H1 (cell line): ENCODE results near the gene CDC42EP5. TPM values are rescaled to one million over a fixed set of nuclear protein-coding genes. Genes with fewer than 3 reads are reported as not detected.
"Not testable (repeated sequence)": the region's sequence is repeated elsewhere in the genome, so short reads cannot be mapped to it uniquely, and the experiment has no call there.

Source experiments
- CTCF ChIA-PET: fragments of 300-600 bp; sonication (Branson Sonifier 250); formaldehyde crosslinking; loops from one replicate; lab custom pipeline; 2021; ENCODE audit not compliant: partially characterized antibody; lab: Charles Lee
- POLR2A ChIA-PET: fragments of 300-600 bp; sonication (Branson Sonifier 250); formaldehyde crosslinking; loops from one replicate; lab custom pipeline; 2021; ENCODE audit warnings: inconsistent platforms; ENCODE audit not compliant: partially characterized antibody; lab: Charles Lee
- DNase-seq, 2 experiments: peaks; one replicate each; pipeline versions ENCODE4 v3.0.0 to v3.0.0-alpha.2; 2010 to 2022; ENCODE audit warnings: low spot score in 2 of 2, low read depth in 1 of 2, mixed read lengths in 1 of 2
- FAIRE-seq: peaks from 2 replicates; lab custom pipeline; 2011; peaks lifted over from hg19 to GRCh38; lab: Jason Lieb, UNC
- H2AFZ ChIP-seq: 2 replicates; pipeline ENCODE4 v1.8.1; 2012; ENCODE audit warnings: low read length, inconsistent platforms
- H2AK5ac ChIP-seq: 2 replicates; pipeline ENCODE4 v1.6.1; 2013; ENCODE audit warnings: low read depth, low read length
- H2BK120ac ChIP-seq: replicated peaks from 2 replicates; pipeline ENCODE3; 2013; ENCODE audit warnings: low read depth, low read length, inconsistent platforms
- H2BK12ac ChIP-seq: 2 replicates; pipeline ENCODE4 v1.6.1; 2013; ENCODE audit warnings: low read depth, low read length
- H2BK15ac ChIP-seq: 2 replicates; pipeline ENCODE4 v1.6.1; 2013; ENCODE audit warnings: low read length
- H2BK20ac ChIP-seq: 2 replicates; pipeline ENCODE4 v1.6.1; 2013; ENCODE audit warnings: low read length
- H2BK5ac ChIP-seq: 2 replicates; pipeline ENCODE4 v1.6.1; 2013; ENCODE audit warnings: low read depth, low read length
- H3K14ac ChIP-seq: 2 replicates; pipeline ENCODE4 v1.6.1; 2013; ENCODE audit warnings: inconsistent platforms; ENCODE audit not compliant: insufficient read length
- H3K18ac ChIP-seq: 2 replicates; pipeline ENCODE4 v1.6.1; 2013; ENCODE audit warnings: low read length; ENCODE audit errors: extremely low read depth
- H3K23ac ChIP-seq: 2 replicates; pipeline ENCODE4 v1.6.1; 2013; ENCODE audit warnings: inconsistent platforms; ENCODE audit not compliant: insufficient read length
- H3K23me2 ChIP-seq: 2 replicates; pipeline ENCODE4 v1.6.1; 2013; ENCODE audit warnings: low read depth, low read length
- H3K27ac ChIP-seq: 2 replicates; pipeline ENCODE4 v1.6.1; 2011; ENCODE audit warnings: low read depth, low read length, inconsistent platforms
- H3K27me3 ChIP-seq, 4 experiments: replicated peaks in 1 of 4; 1 replicate in 1 of 4; 2 replicates in 3 of 4; pipeline versions ENCODE4 v1.6.1 to v1.8.1; 2011 to 2013; ENCODE audit warnings: low read length in 3 of 4, mild to moderate bottlenecking in 3 of 4, inconsistent platforms in 2 of 4, mixed read lengths in 2 of 4, moderate library complexity in 1 of 4; ENCODE audit not compliant: control insufficient read depth in 3 of 4, insufficient read depth in 3 of 4; ENCODE audit errors: extremely low read depth in 1 of 4
- H3K36me3 ChIP-seq, 4 experiments: 2 replicates each; pipeline versions ENCODE4 v1.6.1 to v1.8.1; 2011 to 2013; ENCODE audit warnings: mild to moderate bottlenecking in 4 of 4, low read length in 3 of 4, moderate library complexity in 2 of 4, control low read depth in 1 of 4, inconsistent platforms in 1 of 4; ENCODE audit not compliant: insufficient read depth in 4 of 4, control insufficient read depth in 2 of 4
- H3K4ac ChIP-seq: replicated peaks from 2 replicates; pipeline ENCODE3; 2013; ENCODE audit warnings: low read length, low read depth, mixed read lengths, inconsistent platforms; ENCODE audit not compliant: insufficient read length
- H3K4me1 ChIP-seq, 4 experiments: replicated peaks in 1 of 4; 1 replicate in 1 of 4; 2 replicates in 3 of 4; pipeline versions ENCODE4 v1.6.1 to v1.8.1; 2011 to 2013; ENCODE audit warnings: low read length in 3 of 4, inconsistent platforms in 2 of 4, mixed read lengths in 1 of 4; ENCODE audit not compliant: insufficient read depth in 4 of 4, control insufficient read depth in 3 of 4
- H3K4me2 ChIP-seq, 2 experiments: 2 replicates each; pipeline versions ENCODE4 v1.6.1 to v1.8.1; 2011 to 2013; ENCODE audit warnings: low read depth in 2 of 2, low read length in 2 of 2, control low read depth in 1 of 2, inconsistent platforms in 1 of 2, mild to moderate bottlenecking in 1 of 2; ENCODE audit not compliant: insufficient read depth in 1 of 2
- H3K4me3 ChIP-seq, 4 experiments: fragments of 200-600, 300-600 bp in 1 of 4; sonication (generic), shearing (Covaris generic), sonication (Bioruptor Twin) in 1 of 4; 2 replicates each; pipeline versions ENCODE4 v1.5.1 to v1.8.1; 2011 to 2016; ENCODE audit warnings: low read length in 4 of 4, low read depth in 3 of 4, control low read depth in 2 of 4, inconsistent platforms in 2 of 4, mild to moderate bottlenecking in 2 of 4, mixed read lengths in 1 of 4, moderate library complexity in 1 of 4; ENCODE audit not compliant: insufficient read depth in 2 of 4; ENCODE audit errors: extremely low read depth in 1 of 4
- H3K56ac ChIP-seq: replicated peaks from 2 replicates; pipeline ENCODE3; 2013; ENCODE audit warnings: low read depth, mild to moderate bottlenecking, mixed read lengths, low read length, inconsistent platforms; ENCODE audit not compliant: insufficient read length
- H3K79me1 ChIP-seq: 2 replicates; pipeline ENCODE4 v1.6.1; 2013; ENCODE audit warnings: low read depth, low read length, control low read depth
- H3K79me2 ChIP-seq, 2 experiments: 2 replicates each; pipeline versions ENCODE4 v1.6.1 to v1.8.1; 2012 to 2013; ENCODE audit warnings: low read length in 2 of 2, mild to moderate bottlenecking in 2 of 2, inconsistent platforms in 1 of 2; ENCODE audit not compliant: insufficient read depth in 2 of 2, control insufficient read depth in 1 of 2
- H3K9ac ChIP-seq, 4 experiments: replicated peaks in 1 of 4; 1 replicate in 1 of 4; 2 replicates in 3 of 4; pipeline versions ENCODE4 v1.6.1 to v1.8.1; 2011 to 2013; ENCODE audit warnings: low read depth in 3 of 4, low read length in 3 of 4, control low read depth in 2 of 4, mild to moderate bottlenecking in 2 of 4, moderate library complexity in 2 of 4, inconsistent platforms in 1 of 4; ENCODE audit errors: extremely low read depth in 1 of 4
- H3K9me3 ChIP-seq, 2 experiments: 2 replicates each; pipeline versions ENCODE4 v1.6.1 to v1.8.1; 2012 to 2013; ENCODE audit warnings: mild to moderate bottlenecking in 2 of 2, moderate library complexity in 2 of 2, control low read depth in 1 of 2, inconsistent platforms in 1 of 2, low read depth in 1 of 2, low read length in 1 of 2, mixed read lengths in 1 of 2; ENCODE audit not compliant: insufficient read depth in 2 of 2
- H4K20me1 ChIP-seq, 2 experiments: replicated peaks in 1 of 2; 2 replicates each; pipeline versions ENCODE3 to v1.8.1; 2011 to 2013; ENCODE audit warnings: inconsistent platforms in 2 of 2, low read length in 2 of 2, mild to moderate bottlenecking in 1 of 2; ENCODE audit not compliant: insufficient read depth in 2 of 2, control insufficient read depth in 1 of 2
- H4K5ac ChIP-seq: 2 replicates; pipeline ENCODE4 v1.6.1; 2013; ENCODE audit warnings: low read length, low read depth, mixed read lengths, inconsistent platforms; ENCODE audit not compliant: insufficient read length
- H4K8ac ChIP-seq: 2 replicates; pipeline ENCODE4 v1.8.0; 2013; ENCODE audit warnings: mild to moderate bottlenecking, moderate library complexity, low read length, inconsistent platforms; ENCODE audit not compliant: insufficient read depth; ENCODE audit errors: extremely low read depth
- H4K91ac ChIP-seq: replicated peaks from 2 replicates; pipeline ENCODE3; 2013; ENCODE audit warnings: low read length, mixed read lengths, inconsistent platforms; ENCODE audit not compliant: insufficient read length
- WGBS, 2 experiments: shearing (Covaris generic) in 1 of 2; methylation state at CpG; one replicate each; pipeline versions ENCODE4 v1.1.6 to v1.1.7; 2013 to 2015; ENCODE audit warnings: low lambda C conversion rate in 2 of 2, mixed read lengths in 2 of 2, inconsistent platforms in 1 of 2, low coverage in 1 of 2, missing lambda C conversion rate in 1 of 2; ENCODE audit not compliant: insufficient replicate concordance in 2 of 2, insufficient coverage in 1 of 2, insufficient read length in 1 of 2; ENCODE audit errors: extremely low coverage in 1 of 2, missing lambda C conversion rate in 1 of 2; 5-methylcytosine and 5-hydroxymethylcytosine counted together
- polyA plus RNA-seq, 7 experiments: library from polyadenylated mRNA; depleted of rRNA in 3 of 7; stranded (reverse) in 5 of 7; unstranded in 2 of 7; fragments of >200 nt in 5 of 7; fragments of 200-250 nt in 2 of 7; gene quantifications; 1 replicate in 5 of 7; 2 replicates in 1 of 7; 4 replicates in 1 of 7; pipeline versions ENCODE4 v1.2.1 to v1.2.3, GENCODE V29; 2011 to 2013; ENCODE audit warnings: missing spikeins in 2 of 7, mixed read lengths in 2 of 7
- total RNA-seq: library from RNA; stranded (reverse); fragmentation: NEBNext Ultra II Directional; extraction: Animal tissue kit (Norgen Biotek cat#: 25700); gene quantifications from 2 replicates; pipeline ENCODE4 v1.2.1, GENCODE V29; 2021

The CDC42EP5 gene
- total and polyA plus RNA-seq, 2 of the 8 experiments (the other 6 are each of a cell fraction or from before 2014, with no cell fraction given), result 1.8 to 2.1 TPM

- CTCF ChIA-PET, result not testable (repeated sequence)
These were observed 35.4 kb upstream of the CDC42EP5 start for GRCh38 chr19:54508487-54508886.

More at GRCh38 chr19:54508487-54508886, 35.4 kb upstream of the CDC42EP5 start:
- H2BK15ac ChIP-seq, H3K18ac ChIP-seq, H3K4ac ChIP-seq, H4K91ac ChIP-seq, H3K79me2 ChIP-seq, H3K14ac ChIP-seq, H3K27me3 ChIP-seq, H3K79me1 ChIP-seq, H2AK5ac ChIP-seq, POLR2A ChIA-PET, H3K4me3 ChIP-seq, H4K20me1 ChIP-seq, H4K5ac ChIP-seq, H2BK5ac ChIP-seq, H2BK20ac ChIP-seq, H3K27ac ChIP-seq, H3K23ac ChIP-seq, DNase-seq, H2AFZ ChIP-seq, H3K9ac ChIP-seq, H3K36me3 ChIP-seq, H4K8ac ChIP-seq, H2BK12ac ChIP-seq, H3K56ac ChIP-seq, H3K4me1 ChIP-seq, H2BK120ac ChIP-seq, H3K4me2 ChIP-seq, H3K23me2 ChIP-seq, FAIRE-seq: not testable (repeated sequence)
- 78% methylated on average over 2 of the region's 3 CpGs; no CpG with 5 or more reads in 1 of the 2 experiments for WGBS, 2 experiments
- H3K9me3 ChIP-seq, result peaks cover 29 to 54% of the 10 kb centered on the region in 2 experiments
